Muscle layer of colon (tissue), 2 donors: Measurements from ENCODE around the gene PIGK.

Experiments used
- H3K27ac ChIP-seq: one replicate; pipeline ENCODE4 v1.7.0; 2013; ENCODE audit warnings: low read depth, mild to moderate bottlenecking, low read length, moderate library complexity
- H3K27me3 ChIP-seq, 2 donors: one replicate each; pipeline ENCODE4 v1.7.0; 2013; ENCODE audit warnings: low read length in 2 of 2, mild to moderate bottlenecking in 2 of 2; ENCODE audit not compliant: insufficient read depth in 2 of 2, control insufficient read depth in 1 of 2
- H3K36me3 ChIP-seq: one replicate; pipeline ENCODE4 v1.7.0; 2013; ENCODE audit warnings: mild to moderate bottlenecking, low read length; ENCODE audit not compliant: insufficient read depth
- H3K4me1 ChIP-seq: one replicate; pipeline ENCODE4 v1.7.0; 2013; ENCODE audit warnings: mild to moderate bottlenecking, low read length; ENCODE audit not compliant: insufficient read depth
- H3K4me3 ChIP-seq, 2 donors: one replicate each; pipeline ENCODE4 v1.7.0; 2013; ENCODE audit warnings: low read length in 2 of 2, low read depth in 1 of 2, mild to moderate bottlenecking in 1 of 2, moderate library complexity in 1 of 2
- H3K9ac ChIP-seq: one replicate; pipeline ENCODE4 v1.7.0; 2013; ENCODE audit warnings: low read length
- H3K9me3 ChIP-seq: one replicate; pipeline ENCODE4 v1.7.0; 2013; ENCODE audit warnings: mild to moderate bottlenecking, low read length
- donor health status: abdominal sarcoma.
- donor health status: Adenocarcinoma of cecum.

The PIGK gene

GRCh38 chr1:77089756-77090155 is 129.5 kb downstream of the PIGK start:
- H3K4me3 ChIP-seq, result no peak overlapping the region
- H3K27ac ChIP-seq, result no peak overlapping the region
- H3K4me1 ChIP-seq, result no peaks in the 10 kb centered on the region
- no peaks in the 10 kb centered on the region for H3K36me3 ChIP-seq
- H3K9ac ChIP-seq, result no peak overlapping the region
- no peaks in the 10 kb centered on the region for H3K27me3 ChIP-seq
- no peaks in the 10 kb centered on the region for H3K9me3 ChIP-seq

GRCh38 chr1:77085109-77085508 is 134.1 kb downstream of the PIGK start:
- no peaks in the 10 kb centered on the region for H3K36me3 ChIP-seq
- H3K9me3 ChIP-seq, result no peaks in the 10 kb centered on the region
- H3K27ac ChIP-seq, result no peak overlapping the region
- H3K4me1 ChIP-seq, result no peaks in the 10 kb centered on the region
- H3K4me3 ChIP-seq, result no peak overlapping the region
- no peak overlapping the region for H3K9ac ChIP-seq
- H3K27me3 ChIP-seq, result no peaks in the 10 kb centered on the region

GRCh38 chr1:77084457-77084856 is 134.8 kb downstream of the PIGK start:
- no peak overlapping the region for H3K9ac ChIP-seq
- H3K27me3 ChIP-seq, result no peaks in the 10 kb centered on the region
- H3K27ac ChIP-seq, result no peak overlapping the region
- H3K4me3 ChIP-seq, result no peak overlapping the region
- no peaks in the 10 kb centered on the region for H3K4me1 ChIP-seq
- no peaks in the 10 kb centered on the region for H3K36me3 ChIP-seq
- no peaks in the 10 kb centered on the region for H3K9me3 ChIP-seq

GRCh38 chr1:77081834-77082233 is 137.4 kb downstream of the PIGK start:
- no peak overlapping the region for H3K4me3 ChIP-seq
- no peak overlapping the region for H3K9ac ChIP-seq
- no peaks in the 10 kb centered on the region for H3K4me1 ChIP-seq
- H3K27me3 ChIP-seq, result no peaks in the 10 kb centered on the region
- no peak overlapping the region for H3K27ac ChIP-seq
- no peaks in the 10 kb centered on the region for H3K9me3 ChIP-seq
- H3K36me3 ChIP-seq, result no peaks in the 10 kb centered on the region

GRCh38 chr1:77076759-77077158 is 142.5 kb downstream of the PIGK start:
- Histone ChIP-seq H3K9me3 (no peaks in the 10 kb centered on the region), H3K9ac (no peak overlapping the region), H3K4me1 (no peaks in the 10 kb centered on the region), H3K27me3 (no peaks in the 10 kb centered on the region), H3K36me3 (no peaks in the 10 kb centered on the region), H3K27ac (no peak overlapping the region), H3K4me3 (no peak overlapping the region)

- Histone ChIP-seq H3K27ac (no peak overlapping the region), H3K36me3 (no peaks in the 10 kb centered on the region), H3K4me3 (no peak overlapping the region), H3K9ac (no peak overlapping the region), H3K4me1 (no peaks in the 10 kb centered on the region), H3K27me3 (no peaks in the 10 kb centered on the region), H3K9me3 (no peaks in the 10 kb centered on the region)
Observed at GRCh38 chr1:77068013-77068412, 151.2 kb downstream of the PIGK start.

GRCh38 chr1:77065693-77066342 is 153.4 kb downstream of the PIGK start:
- H3K36me3 ChIP-seq, result no peaks in the 10 kb centered on the region
- no peak overlapping the region for H3K4me3 ChIP-seq
- H3K9me3 ChIP-seq, result no peaks in the 10 kb centered on the region
- H3K9ac ChIP-seq, result no peak overlapping the region
- H3K27me3 ChIP-seq, result no peaks in the 10 kb centered on the region
- H3K4me1 ChIP-seq, result no peaks in the 10 kb centered on the region
- H3K27ac ChIP-seq, result no peak overlapping the region

GRCh38 chr1:77064246-77064645 is 155.0 kb downstream of the PIGK start:
- Histone ChIP-seq H3K36me3 (no peaks in the 10 kb centered on the region), H3K9ac (no peak overlapping the region), H3K27ac (no peak overlapping the region), H3K9me3 (no peaks in the 10 kb centered on the region), H3K4me3 (no peak overlapping the region), H3K27me3 (no peaks in the 10 kb centered on the region), H3K4me1 (no peaks in the 10 kb centered on the region)

- Histone ChIP-seq H3K4me3 (no peak overlapping the region), H3K36me3 (no peaks in the 10 kb centered on the region), H3K4me1 (no peaks in the 10 kb centered on the region), H3K27me3 (no peaks in the 10 kb centered on the region), H3K9ac (no peak overlapping the region), H3K9me3 (no peaks in the 10 kb centered on the region), H3K27ac (no peak overlapping the region)
Observed at GRCh38 chr1:77063118-77063517, 156.1 kb downstream of the PIGK start.

GRCh38 chr1:77061162-77061561 is 158.1 kb downstream of the PIGK start:
- Histone ChIP-seq H3K4me1 (no peaks in the 10 kb centered on the region), H3K36me3 (no peaks in the 10 kb centered on the region), H3K4me3 (no peak overlapping the region), H3K9ac (no peak overlapping the region), H3K27ac (no peak overlapping the region), H3K9me3 (no peaks in the 10 kb centered on the region), H3K27me3 (no peaks in the 10 kb centered on the region)

GRCh38 chr1:77060000-77060399 is 159.2 kb downstream of the PIGK start:
- Histone ChIP-seq H3K27me3 (no peaks in the 10 kb centered on the region), H3K9me3 (no peaks in the 10 kb centered on the region), H3K4me3 (no peak overlapping the region), H3K9ac (no peak overlapping the region), H3K4me1 (no peaks in the 10 kb centered on the region), H3K27ac (no peak overlapping the region), H3K36me3 (no peaks in the 10 kb centered on the region)

GRCh38 chr1:77057994-77058585 is 161.1 kb downstream of the PIGK start:
- Histone ChIP-seq H3K9ac (no peak overlapping the region), H3K9me3 (no peaks in the 10 kb centered on the region), H3K36me3 (no peaks in the 10 kb centered on the region), H3K27ac (no peak overlapping the region), H3K4me1 (no peaks in the 10 kb centered on the region), H3K27me3 (no peaks in the 10 kb centered on the region), H3K4me3 (no peak overlapping the region)
